ENCODE results near the gene ATOH1.

Gene ATOH1

DNA sequence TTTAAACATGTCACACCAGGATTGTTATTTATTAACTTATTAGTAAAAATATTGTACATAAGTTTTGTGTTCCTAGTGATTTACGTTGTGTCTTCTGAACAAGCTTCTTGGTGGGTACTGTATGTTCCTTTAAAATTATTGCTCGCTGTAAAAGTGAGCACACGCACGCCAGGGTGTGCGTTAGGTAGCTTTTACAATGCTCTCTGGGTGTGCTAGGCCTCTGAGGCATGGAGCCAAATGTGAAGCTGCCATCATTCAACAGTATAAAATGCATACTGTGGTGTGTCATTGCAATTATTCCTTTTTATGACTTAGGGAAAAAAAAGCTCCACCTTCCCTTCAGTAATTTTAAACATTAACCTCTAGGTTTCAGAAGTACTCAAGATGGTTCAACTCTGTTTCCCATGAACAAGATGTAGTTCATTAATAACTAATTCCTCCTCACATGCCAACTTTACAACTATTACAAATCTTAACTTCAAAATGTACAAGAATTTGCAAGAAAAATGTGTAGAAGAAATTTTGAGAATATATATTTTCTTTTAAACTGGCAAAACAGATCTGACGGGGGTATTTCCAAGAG is 42.4 kb downstream of the ATOH1 start:
- POLR2A ChIA-PET (ENCODE audit: low non-redundant PET): no interaction called here
- CTCF ChIA-PET: no interaction called here
- TF ChIP-seq, protein P1, sequence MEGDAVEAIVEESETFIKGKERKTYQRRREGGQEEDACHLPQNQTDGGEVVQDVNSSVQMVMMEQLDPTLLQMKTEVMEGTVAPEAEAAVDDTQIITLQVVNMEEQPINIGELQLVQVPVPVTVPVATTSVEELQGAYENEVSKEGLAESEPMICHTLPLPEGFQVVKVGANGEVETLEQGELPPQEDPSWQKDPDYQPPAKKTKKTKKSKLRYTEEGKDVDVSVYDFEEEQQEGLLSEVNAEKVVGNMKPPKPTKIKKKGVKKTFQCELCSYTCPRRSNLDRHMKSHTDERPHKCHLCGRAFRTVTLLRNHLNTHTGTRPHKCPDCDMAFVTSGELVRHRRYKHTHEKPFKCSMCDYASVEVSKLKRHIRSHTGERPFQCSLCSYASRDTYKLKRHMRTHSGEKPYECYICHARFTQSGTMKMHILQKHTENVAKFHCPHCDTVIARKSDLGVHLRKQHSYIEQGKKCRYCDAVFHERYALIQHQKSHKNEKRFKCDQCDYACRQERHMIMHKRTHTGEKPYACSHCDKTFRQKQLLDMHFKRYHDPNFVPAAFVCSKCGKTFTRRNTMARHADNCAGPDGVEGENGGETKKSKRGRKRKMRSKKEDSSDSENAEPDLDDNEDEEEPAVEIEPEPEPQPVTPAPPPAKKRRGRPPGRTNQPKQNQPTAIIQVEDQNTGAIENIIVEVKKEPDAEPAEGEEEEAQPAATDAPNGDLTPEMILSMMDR (conservative IDR thresholded peaks at IDR 0.05; ENCODE audit: low read depth): no peak

DNA sequence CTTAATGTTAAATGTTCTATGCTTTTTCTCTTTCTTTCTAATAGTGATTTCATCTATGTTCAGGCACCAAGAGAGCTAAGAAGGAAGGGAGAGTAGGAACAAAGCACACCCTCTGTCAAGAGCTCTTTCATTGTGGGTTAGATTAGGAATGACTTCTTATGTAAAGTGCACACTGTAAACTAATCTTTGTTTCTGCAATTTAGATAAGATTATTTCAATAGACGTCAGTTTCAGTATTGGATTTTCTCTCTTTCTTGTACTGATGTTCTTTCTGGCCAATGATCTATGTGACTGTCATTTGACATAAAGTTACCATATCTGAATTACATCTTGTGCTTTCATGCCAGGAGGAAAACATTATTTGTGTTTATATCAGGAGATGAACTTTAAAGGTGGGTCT is 48.2 kb downstream of the ATOH1 start:
- ChIA-PET POLR2A (ENCODE audit: low non-redundant PET) (no interaction called here), CTCF (interaction anchor here (0.6 kb wide), 1 partner anchor 21 kb away, joined by 3 read pairs; no protein-coding TSS in a partner anchor)
- TF ChIP-seq, protein P1 (conservative IDR thresholded peaks at IDR 0.05; ENCODE audit: low read depth): no peak
- no peak overlapping the region for H3K27ac ChIP-seq
- no peak for DNase-seq (ENCODE audit: low spot score)

More for the DNA sequence above, 42.4 kb downstream of the ATOH1 start:
- H3K27ac ChIP-seq: no peak overlapping the region
- no peak for DNase-seq (ENCODE audit: low spot score)

DNA sequence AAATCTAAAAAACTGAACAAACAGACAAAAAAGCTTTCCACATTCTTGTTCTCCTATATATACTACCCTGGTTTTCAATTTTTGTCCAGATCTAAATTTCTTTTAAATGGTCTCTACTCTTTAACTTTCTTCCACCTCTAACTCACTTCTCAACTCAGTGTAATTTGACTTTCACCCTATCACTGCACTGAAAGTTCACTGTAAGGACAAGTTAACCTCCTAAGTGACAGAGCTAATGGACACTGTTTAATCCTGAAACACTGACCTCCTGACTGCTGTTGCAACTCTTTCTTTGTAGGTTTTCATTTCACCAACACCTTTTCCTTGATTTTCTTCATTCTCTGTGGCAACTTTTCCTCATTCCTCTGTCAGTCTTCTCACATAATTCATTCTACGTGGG is 50.0 kb downstream of the ATOH1 start:
- ChIA-PET POLR2A (ENCODE audit: low non-redundant PET) (no interaction called here), CTCF (no interaction called here)
- DNase-seq (ENCODE audit: low spot score): no peak
- no peak overlapping the region for H3K27ac ChIP-seq
- TF ChIP-seq, protein P1 (conservative IDR thresholded peaks at IDR 0.05; ENCODE audit: low read depth): no peak

DNA sequence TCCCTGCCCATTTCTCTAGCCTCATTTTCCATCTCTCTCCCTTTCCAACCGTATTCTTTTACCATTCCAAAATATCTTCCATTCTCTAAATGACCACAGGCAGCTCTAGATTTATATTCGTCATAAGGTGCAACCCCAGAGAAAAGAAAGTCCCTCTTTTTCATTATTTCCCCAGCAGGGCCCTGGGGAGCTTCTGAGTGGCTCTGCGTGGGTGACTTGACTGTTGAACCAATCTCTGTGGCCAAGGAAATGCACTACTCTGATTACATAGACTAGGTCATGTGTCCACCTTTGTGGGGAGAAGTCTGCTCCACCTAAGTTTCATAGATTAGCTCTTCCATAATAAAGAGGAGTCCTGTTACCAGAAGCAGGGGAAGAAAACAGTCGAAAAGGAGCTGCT is 51.4 kb downstream of the ATOH1 start:
- POLR2A ChIA-PET (ENCODE audit: low non-redundant PET): no interaction called here
- TF ChIP-seq, protein P1 (conservative IDR thresholded peaks at IDR 0.05; ENCODE audit: low read depth): no peak
- CTCF ChIA-PET: interaction anchor here (0.6 kb wide), 1 partner anchor 15 kb away, joined by 3 read pairs; no protein-coding TSS in a partner anchor
- DNase-seq (ENCODE audit: low spot score): no peak
- no peak overlapping the region for H3K27ac ChIP-seq
